Natural killer cell (primary cell): ENCODE data around the gene ITGAE. TPM values are rescaled to one million over a fixed set of nuclear protein-coding genes. Genes with fewer than 3 reads are reported as not detected.

Experiments
- ATAC-seq, 3 donors: fragments of 150-1000 bp in 2 of 3; fragments of 200-7000 bp in 1 of 3; cut with Tn5 transposase; 1 replicate in 1 of 3; 2 replicates in 2 of 3; pipeline ENCODE4 v1.10.0; 2021; ENCODE audit warnings: mild to moderate bottlenecking in 2 of 3, moderate library complexity in 2 of 3
- DNase-seq, 2 donors: peaks; one replicate each; pipeline versions ENCODE4 v3.0.0 to v3.0.0-alpha.2; 2013 to 2021; ENCODE audit warnings: mixed read lengths in 1 of 2
- H3K27ac ChIP-seq: one replicate; pipeline ENCODE4 v1.5.1; 2013; ENCODE audit warnings: mild to moderate bottlenecking, low read length
- H3K27me3 ChIP-seq: one replicate; pipeline ENCODE4 v1.6.1; 2013; ENCODE audit warnings: low read length; ENCODE audit not compliant: control insufficient read depth, insufficient read depth
- H3K36me3 ChIP-seq: one replicate; pipeline ENCODE4 v1.6.1; 2013; ENCODE audit warnings: low read length; ENCODE audit not compliant: control insufficient read depth, insufficient read depth
- H3K4me1 ChIP-seq: one replicate; pipeline ENCODE4 v1.6.1; 2013; ENCODE audit warnings: low read length; ENCODE audit not compliant: control insufficient read depth, insufficient read depth
- H3K4me3 ChIP-seq: one replicate; pipeline ENCODE4 v1.5.1; 2013; ENCODE audit warnings: low read length
- H3K9me3 ChIP-seq: one replicate; pipeline ENCODE4 v1.6.1; 2013; ENCODE audit warnings: low read length; ENCODE audit not compliant: control insufficient read depth, insufficient read depth
- H3K27ac Mint-ChIP-seq, 2 donors: one replicate each; pipeline ENCODE4 v1.8.0; 2022; ENCODE audit warnings: mild to moderate bottlenecking in 2 of 2, mixed read lengths in 2 of 2, moderate library complexity in 1 of 2
- H3K27me3 Mint-ChIP-seq, 2 donors: one replicate each; pipeline ENCODE4 v1.8.0; 2022; ENCODE audit warnings: low read depth in 2 of 2, mixed read lengths in 2 of 2
- H3K36me3 Mint-ChIP-seq: one replicate; pipeline ENCODE4 v1.8.0; 2022; ENCODE audit warnings: mixed read lengths
- H3K4me1 Mint-ChIP-seq, 2 donors: one replicate each; pipeline ENCODE4 v1.8.0; 2022; ENCODE audit warnings: mixed read lengths in 2 of 2
- H3K4me3 Mint-ChIP-seq: one replicate; pipeline ENCODE4 v1.8.0; 2022; ENCODE audit warnings: mild to moderate bottlenecking, moderate library complexity, mixed read lengths
- H3K9me3 Mint-ChIP-seq, 2 donors: one replicate each; pipeline ENCODE4 v1.8.0; 2022; ENCODE audit warnings: mixed read lengths in 2 of 2
- WGBS: methylation state at CpG from one replicate; pipeline ENCODE4 v1.1.7; 2013; ENCODE audit warnings: missing lambda C conversion rate; ENCODE audit not compliant: insufficient coverage; 5-methylcytosine and 5-hydroxymethylcytosine counted together
- intact Hi-C: fragments of 100-400 bp; cut with micrococcal nuclease; formaldehyde crosslinking; loops from one replicate; pipeline ENCODE4 v1.14.2; 2022
- total RNA-seq, 4 donors: library from RNA; stranded (reverse); fragments of 120-200 nt in 1 of 4; gene quantifications; one replicate each; pipeline versions ENCODE4 v1.2.3 to v1.2.4, GENCODE V29; 2013 to 2022
- TF ChIP-seq, protein P1 (sequence below): fragments of 200-600 bp; IDR thresholded peaks from one replicate; pipeline ENCODE4 v1.8.0; 2022; ENCODE audit warnings: antibody characterized with exemption

The ITGAE gene
- total RNA-seq, 3 donors from 2014 or later (not counting 1 experiment from before 2014, with no cell fraction given) = 12.8 to 13.8 (median 13.8) TPM

DNA sequence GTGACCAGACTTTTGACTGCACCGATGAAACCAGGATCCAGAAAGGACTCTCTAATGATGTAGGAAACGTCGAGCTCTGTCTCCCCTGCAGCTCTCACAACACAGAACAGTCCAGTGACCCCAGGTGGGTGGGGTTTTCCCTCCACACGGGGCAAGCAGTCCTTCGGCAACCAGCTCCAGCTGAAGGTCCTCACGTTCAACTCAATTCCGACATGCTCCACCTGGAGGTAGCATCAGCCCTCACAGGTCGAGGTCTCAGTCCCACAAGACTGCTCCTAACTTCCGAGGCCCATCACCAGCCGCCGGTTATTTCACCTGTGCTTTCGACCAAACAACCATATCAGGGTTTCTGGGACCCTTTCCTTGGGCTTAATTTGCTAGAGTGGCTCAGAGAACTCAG, 28.2 kb downstream of the ITGAE start:
- 89% methylated on average over 12 of the region's 12 CpGs for whole genome bisulfite sequencing
- Histone ChIP-seq H3K4me1 (peaks cover 47% of the 10 kb centered on the region), H3K9me3 (no peaks in the 10 kb centered on the region), H3K27ac (no peak overlapping the region), H3K27me3 (no peaks in the 10 kb centered on the region), H3K4me3 (no peak overlapping the region), H3K36me3 (no peaks in the 10 kb centered on the region)
- peak overlapping the region in 1 of 2 donors; percentile 88 for H3K27ac Mint-ChIP-seq
- H3K4me1 Mint-ChIP-seq = peaks cover 40 to 48% of the 10 kb centered on the region in 2 donors
- peaks cover 0 to 4% of the 10 kb centered on the region in 2 donors for H3K27me3 Mint-ChIP-seq
- ATAC-seq = no peak
- H3K4me3 Mint-ChIP-seq = no peak overlapping the region
- no peak for DNase-seq
- intact Hi-C loops = no loop called here
- no peaks in the 10 kb centered on the region for H3K36me3 Mint-ChIP-seq
- peaks cover 0 to 3% of the 10 kb centered on the region in 2 donors for H3K9me3 Mint-ChIP-seq
- TF ChIP-seq, protein P1, sequence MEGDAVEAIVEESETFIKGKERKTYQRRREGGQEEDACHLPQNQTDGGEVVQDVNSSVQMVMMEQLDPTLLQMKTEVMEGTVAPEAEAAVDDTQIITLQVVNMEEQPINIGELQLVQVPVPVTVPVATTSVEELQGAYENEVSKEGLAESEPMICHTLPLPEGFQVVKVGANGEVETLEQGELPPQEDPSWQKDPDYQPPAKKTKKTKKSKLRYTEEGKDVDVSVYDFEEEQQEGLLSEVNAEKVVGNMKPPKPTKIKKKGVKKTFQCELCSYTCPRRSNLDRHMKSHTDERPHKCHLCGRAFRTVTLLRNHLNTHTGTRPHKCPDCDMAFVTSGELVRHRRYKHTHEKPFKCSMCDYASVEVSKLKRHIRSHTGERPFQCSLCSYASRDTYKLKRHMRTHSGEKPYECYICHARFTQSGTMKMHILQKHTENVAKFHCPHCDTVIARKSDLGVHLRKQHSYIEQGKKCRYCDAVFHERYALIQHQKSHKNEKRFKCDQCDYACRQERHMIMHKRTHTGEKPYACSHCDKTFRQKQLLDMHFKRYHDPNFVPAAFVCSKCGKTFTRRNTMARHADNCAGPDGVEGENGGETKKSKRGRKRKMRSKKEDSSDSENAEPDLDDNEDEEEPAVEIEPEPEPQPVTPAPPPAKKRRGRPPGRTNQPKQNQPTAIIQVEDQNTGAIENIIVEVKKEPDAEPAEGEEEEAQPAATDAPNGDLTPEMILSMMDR = no peak

DNA sequence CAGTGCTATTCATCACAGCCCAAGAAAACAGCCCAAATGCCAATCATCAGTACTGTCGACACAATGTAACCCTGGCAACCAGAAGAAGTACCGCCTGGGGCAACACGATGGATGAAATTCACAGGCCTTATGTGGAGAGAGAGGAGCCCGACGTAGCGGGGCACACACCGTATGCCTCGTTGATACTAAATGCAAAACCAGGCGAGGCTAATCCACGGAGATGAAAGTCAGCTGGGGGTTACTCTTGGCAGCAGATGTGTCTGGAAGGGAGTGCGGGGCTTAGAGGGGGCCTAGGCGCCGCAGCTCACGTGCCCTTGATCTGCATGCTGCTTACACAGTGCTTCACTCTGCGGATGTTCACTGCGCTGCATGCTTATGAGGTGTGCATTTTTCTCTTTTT, 29.8 kb downstream of the ITGAE start:
- Mint-ChIP-seq H3K27me3 (peaks cover 0 to 4% of the 10 kb centered on the region in 2 donors), H3K36me3 (no peaks in the 10 kb centered on the region), H3K4me3 (no peak overlapping the region), H3K27ac (peak overlapping the region; percentile 87 to 91), H3K4me1 (peaks cover 56 to 61% of the 10 kb centered on the region in 2 donors), H3K9me3 (peaks cover 0 to 3% of the 10 kb centered on the region in 2 donors)
- intact Hi-C loops = no loop called here
- TF ChIP-seq, protein P1 = no peak
- Histone ChIP-seq H3K27ac (peak overlapping the region; percentile 30), H3K36me3 (no peaks in the 10 kb centered on the region), H3K4me1 (peaks cover 63% of the 10 kb centered on the region), H3K4me3 (no peak overlapping the region), H3K27me3 (no peaks in the 10 kb centered on the region), H3K9me3 (no peaks in the 10 kb centered on the region)
- 88% methylated on average over 16 of the region's 16 CpGs for WGBS
- DNase-seq = peak in 1 of 2 donors; percentile 60
- ATAC-seq = no peak

DNA sequence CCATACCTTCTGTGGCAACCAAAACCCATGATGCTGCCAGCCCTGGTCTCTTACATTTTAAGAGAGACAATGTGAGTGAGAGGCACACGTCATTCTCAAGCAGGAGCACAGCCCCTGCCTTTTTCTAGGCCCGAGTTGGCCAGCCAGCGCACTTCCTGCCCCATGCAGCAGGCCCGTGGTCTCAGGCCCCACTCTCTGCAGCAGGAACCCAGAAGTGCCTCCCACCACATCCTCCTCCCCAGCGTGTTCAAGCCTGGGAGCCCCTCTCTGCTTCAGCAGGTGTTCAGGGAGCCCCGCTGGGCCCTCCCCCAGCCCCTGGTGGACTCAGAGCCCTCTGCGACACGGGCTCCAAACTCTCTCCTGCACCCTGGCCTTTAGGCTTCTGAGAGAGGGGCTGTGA, 30.5 kb downstream of the ITGAE start:
- H3K36me3 Mint-ChIP-seq = no peaks in the 10 kb centered on the region
- intact Hi-C loops = no loop called here
- peak overlapping the region; percentile 69 for H3K4me3 Mint-ChIP-seq
- DNase-seq (peak; percentile 54 to 72), ATAC-seq (peak; percentile 69 to 80 (median 79))
- peak overlapping the region; percentile 30 for H3K27ac ChIP-seq
- peaks cover 0 to 4% of the 10 kb centered on the region in 2 donors for H3K27me3 Mint-ChIP-seq
- H3K9me3 Mint-ChIP-seq = peaks cover 0 to 3% of the 10 kb centered on the region in 2 donors
- no peaks in the 10 kb centered on the region for H3K36me3 ChIP-seq
- 11% methylated on average over 8 of the region's 8 CpGs for WGBS
- H3K4me1 Mint-ChIP-seq = peaks cover 63 to 68% of the 10 kb centered on the region in 2 donors
- no peaks in the 10 kb centered on the region for H3K9me3 ChIP-seq
- no peaks in the 10 kb centered on the region for H3K27me3 ChIP-seq
- TF ChIP-seq, protein P1 = no peak
- peaks cover 70% of the 10 kb centered on the region for H3K4me1 ChIP-seq
- peak overlapping the region; percentile 87 to 91 for H3K27ac Mint-ChIP-seq
- H3K4me3 ChIP-seq = no peak overlapping the region

DNA sequence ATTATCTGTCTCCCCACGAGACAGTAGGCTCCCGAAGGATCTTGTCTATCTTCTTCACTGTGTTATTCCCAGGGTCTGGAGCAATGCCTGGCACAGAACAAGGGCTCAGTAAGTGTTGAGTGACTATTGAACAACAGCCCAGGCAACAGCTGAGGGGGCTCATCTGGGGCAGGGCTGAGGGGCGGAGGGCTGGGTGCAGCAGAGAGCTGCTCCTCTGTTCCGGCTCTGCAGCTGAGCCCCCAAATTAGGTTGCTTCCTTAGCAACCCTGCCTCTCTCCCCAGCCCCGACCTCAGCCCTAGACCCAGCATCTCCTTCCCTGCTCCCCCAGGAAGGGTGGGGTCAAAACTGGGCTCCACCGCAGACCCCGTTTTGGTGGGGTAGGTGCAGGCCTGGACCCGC, 32.2 kb downstream of the ITGAE start:
- Mint-ChIP-seq H3K27me3 (peaks cover 0 to 4% of the 10 kb centered on the region in 2 donors), H3K9me3 (peaks cover 0 to 3% of the 10 kb centered on the region in 2 donors), H3K4me1 (peaks cover 76 to 77% of the 10 kb centered on the region in 2 donors), H3K4me3 (peak overlapping the region; percentile 67), H3K27ac (peak overlapping the region; percentile 91 to 99), H3K36me3 (no peaks in the 10 kb centered on the region)
- DNase-seq (no peak), ATAC-seq (no peak)
- Histone ChIP-seq H3K27ac (no peak overlapping the region), H3K9me3 (no peaks in the 10 kb centered on the region), H3K36me3 (no peaks in the 10 kb centered on the region), H3K4me3 (no peak overlapping the region), H3K27me3 (no peaks in the 10 kb centered on the region), H3K4me1 (peaks cover 86% of the 10 kb centered on the region)
- 67% methylated on average over 8 of the region's 8 CpGs for WGBS
- TF ChIP-seq, protein P1 = no peak
- intact Hi-C loops = loop anchor here (5.0 kb wide), 1 partner anchor 76 kb away; no protein-coding TSS in a partner anchor
